ENCODE data around the gene FUNDC1.
"Not testable (repeated sequence)": the region's sequence is repeated elsewhere in the genome, so short reads cannot be mapped to it uniquely, and the experiment has no call there.

Gene FUNDC1

GRCh38 chrX:44542567-44543325 is at the start of gene FUNDC1:
FUNDC1 (minus strand) TSS chrX:44542859; CDS start chrX:44542832, 27 bp downstream.
- peak; percentile 81 for DNase-seq

DNA sequence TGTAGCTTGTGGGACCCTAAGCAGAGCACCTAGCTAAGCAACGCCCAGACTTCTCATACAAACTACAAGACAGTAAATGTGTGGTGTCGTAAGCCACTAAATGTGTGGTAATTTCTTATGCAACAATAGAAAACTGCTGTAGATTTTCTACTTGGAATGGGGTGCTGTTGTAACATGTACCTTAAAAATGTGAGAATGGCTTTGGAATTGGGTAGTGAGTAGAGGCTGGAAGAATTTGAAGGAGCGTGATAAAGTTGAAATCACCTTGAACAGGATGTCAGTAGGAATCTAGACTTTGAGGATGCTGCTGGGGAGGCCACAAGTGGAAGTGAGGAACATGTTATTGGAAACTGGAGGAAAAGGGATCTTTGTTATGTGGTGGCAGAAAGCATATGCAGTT is 43.2 kb upstream of the FUNDC1 start:
- no peak for DNase-seq

GRCh38 chrX:44580466-44580865 is 37.8 kb upstream of the FUNDC1 start:
- no peak for DNase-seq

GRCh38 chrX:44572340-44572938 is 29.8 kb upstream of the FUNDC1 start:
- DNase-seq, result no peak

GRCh38 chrX:44570522-44570921 is 27.9 kb upstream of the FUNDC1 start:
- DNase-seq, result no peak

DNA sequence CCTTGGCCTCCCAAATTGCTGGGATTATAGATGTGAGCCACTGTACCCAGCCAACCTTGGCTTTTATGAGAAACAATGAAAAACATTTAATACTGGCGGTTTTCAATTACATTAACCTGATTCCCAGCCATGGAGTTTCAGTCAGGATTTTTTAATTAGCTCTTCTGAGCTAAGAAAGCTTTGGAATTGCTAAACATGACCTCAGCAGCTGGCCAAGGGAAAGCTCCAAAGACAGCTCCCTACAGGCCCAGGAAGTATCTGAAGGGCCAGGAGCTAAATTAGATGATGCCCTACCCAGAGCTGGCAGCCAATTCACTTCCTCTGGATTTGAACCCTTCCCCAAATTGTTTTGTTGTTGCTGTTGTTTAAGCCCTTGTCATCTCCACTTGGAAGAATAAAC is 26.5 kb upstream of the FUNDC1 start:
- no peak for DNase-seq

- DNase-seq, result no peak
Measured at GRCh38 chrX:44568196-44568595, 25.5 kb upstream of the FUNDC1 start.

- not testable (repeated sequence) for DNase-seq
Measured at GRCh38 chrX:44561896-44562295, 19.2 kb upstream of the FUNDC1 start.

DNA sequence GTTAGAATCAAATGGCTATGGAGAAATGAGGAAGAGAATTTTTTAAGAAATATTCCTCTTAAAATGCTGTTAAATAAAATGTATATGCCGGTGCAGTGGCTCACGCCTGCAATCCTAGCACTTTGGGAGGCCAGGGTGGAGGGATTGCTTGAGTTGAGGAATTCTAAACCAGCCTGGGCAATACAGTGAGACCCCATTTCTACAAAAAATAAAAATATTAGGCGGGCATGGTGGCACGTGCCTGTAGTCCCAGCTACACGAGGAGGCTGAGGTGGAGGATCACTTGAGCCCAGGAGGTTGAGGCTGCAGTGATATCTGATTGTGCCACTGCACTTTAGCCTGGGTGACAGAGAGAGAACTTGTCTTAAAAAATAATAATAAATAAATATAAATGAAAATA is 7.9 kb upstream of the FUNDC1 start:
- DNase-seq, result no peak

DNA sequence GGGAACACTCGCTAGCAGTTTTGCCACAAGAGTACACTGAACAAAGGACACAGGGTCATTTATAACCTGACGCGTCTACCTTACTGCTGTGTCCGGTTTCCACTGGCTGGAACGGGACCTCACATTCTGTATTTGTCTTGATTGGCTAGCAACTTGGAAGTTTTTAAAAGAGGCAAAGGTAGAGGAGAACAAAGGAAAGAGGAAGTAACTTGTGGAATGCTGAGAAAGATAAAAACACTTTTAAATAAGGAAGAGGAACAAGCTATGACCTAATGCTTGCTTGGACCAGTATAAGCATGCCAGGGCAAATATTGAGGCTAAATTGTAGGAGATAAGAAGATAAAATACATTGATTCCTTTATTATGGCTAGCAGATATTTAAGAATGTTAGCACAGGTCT is 2.8 kb upstream of the FUNDC1 start:
- DNase-seq, result not testable (repeated sequence)

- no peak for DNase-seq
Measured at GRCh38 chrX:44544036-44544435, 1.4 kb upstream of the FUNDC1 start.

GRCh38 chrX:44536198-44536597 is 6.5 kb downstream of the FUNDC1 start:
- DNase-seq, result no peak

GRCh38 chrX:44529310-44529709 is 13.3 kb downstream of the FUNDC1 start:
- no peak for DNase-seq

DNA sequence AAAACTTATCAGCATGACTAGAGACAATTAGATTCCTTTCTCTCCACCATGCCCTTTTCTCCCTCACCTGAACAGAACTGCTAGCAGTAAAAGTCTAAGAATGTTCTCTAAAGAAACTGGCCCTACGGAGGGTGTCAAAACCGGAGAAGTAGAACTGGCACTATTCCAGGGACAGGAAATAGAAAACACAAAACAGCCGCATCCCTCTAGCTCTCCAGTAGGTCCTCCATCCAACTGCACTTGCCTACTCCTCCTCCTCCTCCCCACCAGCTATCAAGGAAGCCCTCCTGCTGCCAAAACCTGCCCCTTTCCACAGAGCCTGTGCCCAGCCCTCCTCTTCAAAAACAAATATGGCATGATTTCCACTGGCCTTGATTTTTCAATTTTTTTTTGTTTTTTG is 28.4 kb downstream of the FUNDC1 start:
- no peak for DNase-seq

DNA sequence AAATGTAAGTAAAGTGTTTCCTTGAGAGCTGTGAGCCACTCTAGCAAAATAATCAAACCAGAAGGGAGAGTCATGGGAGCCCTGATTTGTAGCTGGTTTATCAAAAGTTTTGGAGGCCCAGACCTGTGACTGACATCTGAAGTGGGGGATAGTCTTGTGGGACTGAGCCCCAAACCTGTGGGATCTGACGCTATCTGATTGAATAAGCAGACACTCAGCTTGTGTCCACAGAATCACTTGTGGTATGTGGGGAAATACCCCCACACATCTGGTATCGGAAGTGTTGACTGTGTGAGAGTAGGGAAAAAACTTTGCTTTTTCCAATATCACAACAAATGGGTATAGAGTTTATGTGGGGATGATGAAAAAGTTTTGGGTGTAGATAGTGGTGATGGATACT is 35.4 kb downstream of the FUNDC1 start:
- no peak for DNase-seq

DNA sequence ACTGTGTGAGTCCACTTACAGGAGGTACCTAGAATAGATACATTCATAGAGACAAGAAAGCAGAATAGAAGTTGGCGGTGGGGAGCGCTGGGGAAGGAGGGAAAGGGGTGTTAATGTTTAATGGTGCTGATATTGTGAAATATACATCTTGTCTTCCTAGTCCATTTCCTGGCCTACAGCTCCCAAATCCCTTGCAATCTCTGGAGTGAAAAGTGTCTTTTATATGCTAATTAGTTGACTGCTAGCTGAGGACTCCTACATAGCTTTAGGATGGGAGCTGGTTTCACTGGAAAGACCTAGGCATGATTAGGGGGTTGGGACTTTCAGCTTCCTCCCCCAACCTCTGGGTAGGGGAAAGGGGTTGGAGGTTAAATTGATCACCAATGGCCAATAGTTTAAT is 36.0 kb downstream of the FUNDC1 start:
- DNase-seq, result no peak

DNA sequence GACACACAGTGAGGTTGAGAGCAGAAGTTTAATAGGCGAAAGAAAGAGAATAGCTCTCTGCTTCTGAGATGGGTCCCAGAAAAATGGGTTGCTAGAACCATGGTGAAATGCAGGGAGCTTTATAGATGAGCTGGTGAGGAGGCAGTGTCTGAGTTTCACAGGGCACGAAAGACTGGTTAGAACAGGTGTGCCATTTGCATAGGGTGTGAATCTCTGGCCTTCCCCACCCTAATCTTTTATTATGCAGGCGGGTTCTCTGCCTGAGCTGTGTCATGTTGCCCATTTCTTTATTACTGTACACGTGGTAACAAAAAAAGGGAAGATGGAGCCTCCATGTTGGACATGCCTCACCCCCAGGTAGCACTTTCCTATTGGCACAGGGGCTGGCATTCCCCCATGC is 39.1 kb downstream of the FUNDC1 start:
- DNase-seq, result no peak

- no peak for DNase-seq
Measured at GRCh38 chrX:44495091-44495490, 47.6 kb downstream of the FUNDC1 start.

GRCh38 chrX:44494357-44494756 is 48.3 kb downstream of the FUNDC1 start:
- no peak for DNase-seq

- DNase-seq, result no peak
Measured at GRCh38 chrX:44489515-44489914, 53.1 kb downstream of the FUNDC1 start.

- DNase-seq, result no peak
Measured at GRCh38 chrX:44484607-44485146, 58.0 kb downstream of the FUNDC1 start.

GRCh38 chrX:44483965-44484606 is 58.6 kb downstream of the FUNDC1 start:
- no peak for DNase-seq

DNA sequence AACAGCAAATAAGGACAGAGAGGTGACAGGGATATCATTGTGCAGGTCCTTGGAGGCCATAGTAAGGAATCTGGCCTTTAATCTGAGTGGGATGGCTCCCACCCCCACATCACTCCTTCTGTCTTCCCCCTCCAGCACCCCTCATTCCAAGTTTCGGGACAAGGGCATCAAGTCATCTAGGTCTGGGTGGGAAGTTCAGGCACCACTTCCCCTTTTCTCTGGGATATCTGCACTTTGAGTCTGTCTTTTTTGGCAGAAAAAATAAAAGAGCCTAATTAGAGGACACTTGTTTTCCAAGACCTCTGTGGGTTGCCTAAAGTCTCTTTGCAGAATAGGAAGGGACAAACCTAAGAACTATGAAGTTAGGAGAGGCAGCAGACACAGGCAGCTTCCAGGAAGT is 60.1 kb downstream of the FUNDC1 start:
- no peak for DNase-seq

- DNase-seq, result no peak
Measured at GRCh38 chrX:44480591-44480990, 62.1 kb downstream of the FUNDC1 start.

Data from activated T-cell treated with anti-CD3 and anti-CD28 coated beads for 4 hours (primary cell).